Measurements from ENCODE around the gene FAIM2. TPM values are rescaled to one million over a fixed set of nuclear protein-coding genes. Genes with fewer than 3 reads are reported as not detected.
A peak's percentile ranks its signal among the peaks of the same experiment; 100 is the strongest.

The FAIM2 gene
- not detected in 2 replicates for total RNA-seq

DNA sequence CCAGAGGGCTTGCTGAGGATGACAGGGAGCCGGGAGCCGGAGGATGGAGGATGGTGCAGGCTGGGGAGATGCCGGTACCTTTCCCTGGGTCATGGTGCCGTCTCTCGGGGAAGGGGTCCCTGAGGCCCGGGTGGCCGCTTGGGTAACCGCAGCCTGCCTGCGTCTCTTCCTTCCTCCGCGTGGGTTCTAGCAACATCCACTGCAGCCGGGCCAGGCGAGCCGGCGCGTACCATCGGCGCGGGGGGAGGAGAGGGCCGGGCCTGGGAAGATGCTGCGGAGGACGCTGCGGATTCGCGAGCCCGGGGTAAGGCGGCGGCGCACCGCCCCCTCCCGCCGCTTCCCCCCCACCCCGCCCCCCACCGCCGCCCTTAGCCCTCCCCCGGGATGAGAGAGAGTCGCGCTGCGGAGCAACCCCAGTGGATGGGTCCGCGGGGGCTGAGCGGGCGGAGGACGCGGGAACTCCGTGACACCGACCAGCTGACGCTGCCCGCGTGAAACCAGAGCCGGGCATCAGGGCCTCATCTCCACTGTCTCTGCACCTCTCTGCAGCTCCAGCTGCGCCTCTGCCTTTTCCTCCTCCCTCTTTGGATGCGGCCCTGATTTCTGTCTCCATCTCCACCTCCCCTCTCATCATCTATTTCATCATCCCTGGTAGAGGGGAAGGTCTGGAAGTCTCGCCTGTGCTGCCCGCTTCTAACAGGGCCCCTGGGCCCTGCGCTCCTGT lies at the start of gene FAIM2:
Gene FAIM2 (minus strand): TSS at position 201 of the 724 bp plus-strand sequence. CDS start 108 bp downstream, at position 93.
- DNase-seq (no peak), ATAC-seq (ENCODE audit: low read depth) (peak; percentile 61)
- CTCF ChIA-PET, result no interaction called here
- POLR2A ChIA-PET, result no interaction called here
- no peaks in the 10 kb centered on the region for H3K9me3 Mint-ChIP-seq
- H3K36me3 Mint-ChIP-seq (ENCODE audit: low read depth), result no peaks in the 10 kb centered on the region
- H3K27me3 Mint-ChIP-seq, result peaks cover 35% of the 10 kb centered on the region
- H3K27ac Mint-ChIP-seq, result no peak within 1 kb of the TSS
- peaks cover 9% of the 10 kb centered on the region for H3K4me1 Mint-ChIP-seq
- intact Hi-C loops (cut with micrococcal nuclease), result no loop called here
- H3K4me3 Mint-ChIP-seq, result peak within 1 kb of the TSS; percentile 78
- no peak for TF ChIP-seq CTCF (IDR thresholded peaks at IDR 0.05)

DNA sequence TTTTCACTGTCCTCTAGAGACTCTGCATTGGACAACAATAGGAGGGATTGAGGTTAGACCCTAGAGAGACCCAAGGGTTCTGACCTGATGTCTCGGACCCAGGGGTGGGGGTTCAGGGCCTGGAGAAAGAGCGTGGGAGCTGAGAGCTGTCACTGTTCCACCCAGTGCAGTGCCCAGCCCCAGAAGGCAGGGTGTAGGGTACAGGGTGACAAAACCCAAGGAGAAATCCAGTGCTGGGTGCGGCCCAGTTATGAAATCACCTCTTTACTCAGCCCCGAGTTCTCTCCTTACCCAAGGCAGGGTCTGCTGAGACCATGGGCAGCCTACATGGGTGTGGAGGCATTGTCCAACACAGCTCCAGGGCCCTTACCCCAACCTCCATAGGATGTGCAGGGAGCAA lies 49.5 kb upstream of the FAIM2 start:
- CTCF ChIA-PET, result no interaction called here
- H3K27ac Mint-ChIP-seq, result no peak overlapping the region
- TF ChIP-seq CTCF (IDR thresholded peaks at IDR 0.05), result no peak
- ATAC-seq (ENCODE audit: low read depth) (no peak), DNase-seq (no peak)
- no peaks in the 10 kb centered on the region for H3K36me3 Mint-ChIP-seq (ENCODE audit: low read depth)
- H3K9me3 Mint-ChIP-seq, result no peaks in the 10 kb centered on the region
- POLR2A ChIA-PET, result no interaction called here
- H3K4me1 Mint-ChIP-seq, result no peaks in the 10 kb centered on the region
- intact Hi-C loops (cut with micrococcal nuclease), result no loop called here
- H3K27me3 Mint-ChIP-seq, result peaks cover 34% of the 10 kb centered on the region
- H3K4me3 Mint-ChIP-seq, result no peak overlapping the region

DNA sequence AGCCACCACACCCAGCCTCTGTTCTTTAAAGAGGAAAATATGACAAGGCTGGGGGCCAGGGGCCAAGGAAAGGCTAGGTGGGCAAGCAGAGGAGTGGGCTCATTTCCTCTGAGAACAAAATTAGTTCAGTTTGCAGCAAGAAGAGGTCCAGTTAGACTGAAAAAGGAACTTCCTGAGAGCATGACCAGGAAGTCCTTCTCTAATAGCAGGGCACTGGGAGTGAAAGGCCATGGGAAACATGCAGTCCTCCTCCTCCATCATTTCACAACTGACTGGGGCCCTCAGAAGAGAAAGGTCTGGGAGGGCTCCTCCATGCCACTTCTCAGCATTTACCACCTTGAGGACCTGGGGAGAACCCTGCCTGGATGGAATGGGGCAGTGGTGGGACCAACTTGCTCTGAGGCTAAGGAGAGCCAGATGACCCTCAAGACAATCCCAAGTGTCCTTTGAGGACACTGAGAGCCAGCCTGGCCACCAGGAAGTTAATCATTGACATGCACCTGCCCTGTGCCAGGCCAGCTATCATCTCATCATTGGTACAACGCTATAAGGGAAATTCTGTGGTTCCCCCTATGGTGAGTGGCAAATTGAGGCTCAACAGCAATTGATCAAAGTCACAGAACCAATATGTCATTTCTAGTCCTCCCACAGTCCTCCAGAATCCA lies 48.8 kb upstream of the FAIM2 start:
- Mint-ChIP-seq H3K4me3 (no peak overlapping the region), H3K9me3 (no peaks in the 10 kb centered on the region), H3K36me3 (ENCODE audit: low read depth) (no peaks in the 10 kb centered on the region), H3K27ac (no peak overlapping the region), H3K4me1 (no peaks in the 10 kb centered on the region), H3K27me3 (peaks cover 29% of the 10 kb centered on the region)
- intact Hi-C loops (cut with micrococcal nuclease), result no loop called here
- ATAC-seq (ENCODE audit: low read depth) (no peak), DNase-seq (no peak)
- CTCF ChIA-PET, result no interaction called here
- POLR2A ChIA-PET, result no interaction called here
- no peak for TF ChIP-seq CTCF (IDR thresholded peaks at IDR 0.05)

DNA sequence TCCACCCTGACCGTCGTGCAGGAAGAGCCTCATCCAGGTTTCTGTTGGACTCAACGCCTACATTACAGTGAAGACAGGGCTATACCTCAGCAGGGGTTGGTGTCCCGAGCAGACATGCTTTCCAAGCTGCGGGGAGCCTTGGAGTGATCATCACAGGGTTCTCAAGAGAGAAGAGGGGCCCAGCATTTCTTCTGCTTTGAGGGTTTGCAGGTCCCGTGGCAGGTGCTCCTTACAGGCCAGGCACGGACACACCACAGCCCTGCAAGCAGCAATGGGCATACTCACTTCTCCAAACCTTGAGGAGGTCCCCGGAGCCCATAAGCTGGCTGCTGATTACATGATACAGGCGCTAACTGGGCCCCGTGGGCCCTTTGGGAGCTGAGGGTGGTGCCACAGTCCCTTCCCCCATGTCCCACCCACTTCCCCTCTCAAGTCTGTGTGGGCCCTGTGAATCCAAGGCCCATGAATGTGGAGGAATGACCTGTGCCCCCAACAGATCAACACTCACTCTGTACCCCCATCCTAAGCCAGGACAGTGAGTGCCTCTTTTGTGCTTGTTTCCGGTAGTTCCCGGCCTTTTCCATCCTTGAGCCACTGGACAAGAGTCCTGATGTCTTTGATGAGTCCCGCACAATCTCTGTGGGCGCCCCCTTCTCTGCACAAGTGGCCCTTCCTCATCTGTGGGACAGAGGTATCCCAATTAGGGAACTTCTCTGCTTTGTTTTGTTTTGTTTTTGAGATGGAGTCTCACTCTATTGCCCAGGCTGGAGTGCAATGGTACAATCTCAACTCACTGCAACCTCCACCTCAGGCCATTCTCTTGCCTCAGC lies 47.9 kb upstream of the FAIM2 start:
- ChIA-PET POLR2A (no interaction called here), CTCF (no interaction called here)
- H3K36me3 Mint-ChIP-seq (ENCODE audit: low read depth), result no peaks in the 10 kb centered on the region
- DNase-seq (no peak), ATAC-seq (ENCODE audit: low read depth) (no peak)
- H3K9me3 Mint-ChIP-seq, result no peaks in the 10 kb centered on the region
- intact Hi-C loops (cut with micrococcal nuclease), result no loop called here
- no peaks in the 10 kb centered on the region for H3K4me1 Mint-ChIP-seq
- H3K27ac Mint-ChIP-seq, result no peak overlapping the region
- H3K27me3 Mint-ChIP-seq, result peaks cover 21% of the 10 kb centered on the region
- no peak for TF ChIP-seq CTCF (IDR thresholded peaks at IDR 0.05)
- H3K4me3 Mint-ChIP-seq, result no peak overlapping the region
